GM21423 (cell line): ENCODE data around the gene DIO1.

Source experiments
- ATAC-seq: cut with Tn5 transposase; IDR thresholded peaks from one replicate; pipeline ENCODE4 v1.9.1; 2021; ENCODE audit warnings: mild to moderate bottlenecking, moderate library complexity; ENCODE audit not compliant: unreplicated experiment

DIO1 gene

GRCh38 chr1:53938136-53938830 lies 44.3 kb downstream of the DIO1 start:
- ATAC-seq: no peak

- no peak for ATAC-seq
These were observed 48.4 kb downstream of the DIO1 start for GRCh38 chr1:53942127-53942957.

GRCh38 chr1:53943090-53943489 lies 49.1 kb downstream of the DIO1 start:
- ATAC-seq: no peak

GRCh38 chr1:53943490-53944043 lies 49.6 kb downstream of the DIO1 start:
- no peak for ATAC-seq

GRCh38 chr1:53944469-53945182 lies 50.6 kb downstream of the DIO1 start:
- ATAC-seq: no peak

GRCh38 chr1:53945183-53945432 lies 51.1 kb downstream of the DIO1 start:
- ATAC-seq: no peak

- peak; percentile 66 for ATAC-seq
These were observed 51.7 kb downstream of the DIO1 start, which contains the start of gene IFT25 for GRCh38 chr1:53945433-53946251. TSS of gene IFT25 (minus strand) at chr1:53945699. CDS start at chr1:53940082, 5,617 bp downstream.

- peak; percentile 63 for ATAC-seq
These were observed 52.5 kb downstream of the DIO1 start, which contains the start of gene LRRC42 for GRCh38 chr1:53946252-53947171. TSS of gene LRRC42 (plus strand) at chr1:53946350. CDS start at chr1:53952000, 5,650 bp downstream.

GRCh38 chr1:53947172-53947907 lies 53.4 kb downstream of the DIO1 start:
- no peak for ATAC-seq

- no peak for ATAC-seq
These were observed 54.3 kb downstream of the DIO1 start for GRCh38 chr1:53948291-53948690.

- ATAC-seq: no peak
These were observed 55.3 kb downstream of the DIO1 start for GRCh38 chr1:53949023-53949990.

- no peak for ATAC-seq
These were observed 57.7 kb downstream of the DIO1 start for GRCh38 chr1:53951697-53952096.

GRCh38 chr1:53954128-53954527 lies 60.1 kb downstream of the DIO1 start:
- no peak for ATAC-seq

- ATAC-seq: no peak
These were observed 62.6 kb downstream of the DIO1 start for GRCh38 chr1:53956308-53957168.

- no peak for ATAC-seq
These were observed 63.3 kb downstream of the DIO1 start for GRCh38 chr1:53957194-53957818.

GRCh38 chr1:53959664-53960250 lies 65.8 kb downstream of the DIO1 start:
- no peak for ATAC-seq
